HEK293T (cell line): ENCODE data around the gene ALLC.
"Not testable (repeated sequence)": the region's sequence is repeated elsewhere in the genome, so short reads cannot be mapped to it uniquely, and the experiment has no call there.

Experiments used
- CTCF ChIA-PET: fragments of 350-600 bp; formaldehyde crosslinking; extraction: SDS; loops from one replicate; lab custom pipeline; 2021; ENCODE audit warnings: antibody characterized with exemption, inconsistent platforms; lab: Yijun Ruan, JAX
- POLR2A ChIA-PET: fragments of 350-600 bp; formaldehyde crosslinking; extraction: SDS; loops from one replicate; lab custom pipeline; 2020; ENCODE audit warnings: antibody characterized with exemption, inconsistent platforms; lab: Yijun Ruan, JAX
- DNase-seq: peaks from one replicate; pipeline ENCODE4 v3.0.0; 2012; ENCODE audit warnings: mixed read lengths; ENCODE audit errors: extremely low spot score
- ARNT ChIP-seq: fragments of 450-650 bp; IDR thresholded peaks from 2 replicates; pipeline ENCODE4 v1.6.1; 2017; ENCODE audit warnings: mild to moderate bottlenecking
- BHLHE40 ChIP-seq: fragments of 450-650 bp; IDR thresholded peaks from 2 replicates; pipeline ENCODE4 v1.6.1; 2016; ENCODE audit warnings: mild to moderate bottlenecking, moderate library complexity, borderline replicate concordance
- CTBP1 ChIP-seq: fragments of 450-650 bp; IDR thresholded peaks from 2 replicates; pipeline ENCODE4 v1.6.1; 2016; ENCODE audit warnings: borderline replicate concordance
- ELF4 ChIP-seq: fragments of 450-650 bp; IDR thresholded peaks from 2 replicates; pipeline ENCODE4 v1.6.1; 2017; ENCODE audit warnings: antibody characterized with exemption
- FOXA1 ChIP-seq: fragments of 450-650 bp; IDR thresholded peaks from 2 replicates; pipeline ENCODE4 v1.6.1; 2016; ENCODE audit warnings: mild to moderate bottlenecking
- FOXK2 ChIP-seq: fragments of 450-650 bp; IDR thresholded peaks from 2 replicates; pipeline ENCODE4 v1.6.1; 2016; ENCODE audit warnings: mild to moderate bottlenecking
- FOXM1 ChIP-seq: fragments of 450-650 bp; IDR thresholded peaks from 2 replicates; pipeline ENCODE4 v1.6.1; 2017; ENCODE audit warnings: mild to moderate bottlenecking, borderline replicate concordance
- HDGF ChIP-seq: fragments of 450-650 bp; IDR thresholded peaks from 2 replicates; pipeline ENCODE4 v1.6.1; 2017; ENCODE audit warnings: antibody characterized with exemption, borderline replicate concordance
- L3MBTL2 ChIP-seq: fragments of 450-650 bp; conservative IDR thresholded peaks from 2 replicates; pipeline ENCODE4 v1.6.1; 2016; ENCODE audit warnings: mild to moderate bottlenecking
- LEF1 ChIP-seq: fragments of 450-650 bp; IDR thresholded peaks from 2 replicates; pipeline ENCODE4 v1.6.1; 2017; ENCODE audit warnings: mild to moderate bottlenecking, borderline replicate concordance
- NFRKB ChIP-seq: fragments of 450-650 bp; IDR thresholded peaks from 2 replicates; pipeline ENCODE4 v1.6.1; 2016; ENCODE audit warnings: mild to moderate bottlenecking, moderate library complexity
- SP1 ChIP-seq: fragments of 450-650 bp; IDR thresholded peaks from 2 replicates; pipeline ENCODE4 v1.6.1; 2017
- SUZ12 ChIP-seq: fragments of 450-650 bp; IDR thresholded peaks from 2 replicates; pipeline ENCODE4 v1.6.1; 2016; ENCODE audit warnings: mild to moderate bottlenecking
- TARDBP ChIP-seq: fragments of 450-650 bp; IDR thresholded peaks from 2 replicates; pipeline ENCODE4 v1.6.1; 2016
- ZNF384 ChIP-seq: fragments of 450-650 bp; IDR thresholded peaks from 2 replicates; pipeline ENCODE4 v1.6.1; 2016
- TF ChIP-seq, protein P1 (sequence below): fragments of 450-650 bp; IDR thresholded peaks from 2 replicates; pipeline ENCODE4 v1.6.1; 2016

The ALLC gene

GRCh38 chr2:3635171-3635974 is 22.6 kb upstream of the ALLC start:
- TF ChIP-seq ZNF384: no peak
- TF ChIP-seq, protein P1, sequence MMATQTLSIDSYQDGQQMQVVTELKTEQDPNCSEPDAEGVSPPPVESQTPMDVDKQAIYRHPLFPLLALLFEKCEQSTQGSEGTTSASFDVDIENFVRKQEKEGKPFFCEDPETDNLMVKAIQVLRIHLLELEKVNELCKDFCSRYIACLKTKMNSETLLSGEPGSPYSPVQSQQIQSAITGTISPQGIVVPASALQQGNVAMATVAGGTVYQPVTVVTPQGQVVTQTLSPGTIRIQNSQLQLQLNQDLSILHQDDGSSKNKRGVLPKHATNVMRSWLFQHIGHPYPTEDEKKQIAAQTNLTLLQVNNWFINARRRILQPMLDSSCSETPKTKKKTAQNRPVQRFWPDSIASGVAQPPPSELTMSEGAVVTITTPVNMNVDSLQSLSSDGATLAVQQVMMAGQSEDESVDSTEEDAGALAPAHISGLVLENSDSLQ: no peak
- no peak for TF ChIP-seq BHLHE40
- TF ChIP-seq ARNT: no peak
- no peak for TF ChIP-seq NFRKB
- no peak for TF ChIP-seq FOXM1
- no peak for TF ChIP-seq L3MBTL2
- no peak for TF ChIP-seq FOXK2
- ChIA-PET CTCF (no interaction called here), POLR2A (no interaction called here)
- no peak for DNase-seq

GRCh38 chr2:3635975-3636327 is 22.0 kb upstream of the ALLC start:
- DNase-seq, CTCF ChIA-PET, POLR2A ChIA-PET: not testable (repeated sequence)

- TF ChIP-seq SP1 (no peak), ZNF384 (no peak), FOXK2 (no peak), NFRKB (no peak), CTBP1 (no peak), BHLHE40 (no peak), SUZ12 (no peak), ARNT (no peak), ELF4 (no peak), FOXA1 (no peak), FOXM1 (no peak), L3MBTL2 (no peak), TARDBP (no peak), HDGF (no peak), LEF1 (no peak)
- TF ChIP-seq, protein P1: no peak
- ChIA-PET POLR2A (no interaction called here), CTCF (no interaction called here)
- DNase-seq: no peak
These were observed 21.3 kb upstream of the ALLC start for GRCh38 chr2:3636586-3637310.

DNA sequence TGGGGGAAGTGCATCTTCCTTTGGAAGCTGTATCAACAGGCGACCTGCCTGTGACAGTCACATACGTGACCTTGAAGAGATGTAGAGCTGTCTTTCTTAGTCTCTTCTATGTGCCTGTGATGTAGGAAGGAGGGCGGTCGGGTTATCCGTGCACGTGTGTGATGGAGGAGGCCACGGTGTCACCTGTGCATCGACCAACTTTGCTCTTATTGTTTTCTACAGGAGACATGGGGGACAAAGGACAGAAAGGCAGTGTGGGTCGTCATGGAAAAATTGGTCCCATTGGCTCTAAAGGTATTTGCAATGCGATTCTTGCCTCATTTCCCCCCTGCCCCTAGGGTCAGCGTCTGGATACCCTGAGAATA is 20.7 kb upstream of the ALLC start:
- no peak for TF ChIP-seq CTBP1
- no peak for TF ChIP-seq FOXA1
- TF ChIP-seq FOXM1: no peak
- no peak for TF ChIP-seq NFRKB
- TF ChIP-seq ELF4: no peak
- TF ChIP-seq, protein P1: no peak
- TF ChIP-seq SP1: no peak
- no peak for TF ChIP-seq BHLHE40
- TF ChIP-seq LEF1: no peak
- no peak for TF ChIP-seq HDGF
- no peak for TF ChIP-seq TARDBP
- DNase-seq: no peak
- POLR2A ChIA-PET: no interaction called here
- CTCF ChIA-PET: no interaction called here

- CTCF ChIA-PET: no interaction called here
- no peak for TF ChIP-seq FOXA1
- no peak for TF ChIP-seq SP1
- no peak for TF ChIP-seq TARDBP
- no peak for TF ChIP-seq CTBP1
- TF ChIP-seq FOXK2: no peak
- no peak for TF ChIP-seq SUZ12
- DNase-seq: no peak
- POLR2A ChIA-PET: no interaction called here
These were observed 20.1 kb upstream of the ALLC start for GRCh38 chr2:3637692-3638455.

GRCh38 chr2:3638456-3638810 is 19.6 kb upstream of the ALLC start:
- DNase-seq: no peak
- CTCF ChIA-PET: no interaction called here
- no peak for TF ChIP-seq SUZ12
- TF ChIP-seq HDGF: no peak
- TF ChIP-seq LEF1: no peak
- no peak for TF ChIP-seq NFRKB
- TF ChIP-seq, protein P1: no peak
- no peak for TF ChIP-seq BHLHE40
- POLR2A ChIA-PET: no interaction called here
